GM20000 (cell line): ENCODE results near the gene C8G.

Source experiments
- DNase-seq: peaks from one replicate; pipeline ENCODE4 v3.0.0; 2012; ENCODE audit warnings: low spot score
- TF ChIP-seq, protein P1 (sequence below): IDR thresholded peaks from 2 replicates; pipeline ENCODE4 v1.5.1; 2012; ENCODE audit warnings: mild to moderate bottlenecking, control low read depth; ENCODE audit errors: extremely low read depth, missing control alignments

C8G gene

DNA sequence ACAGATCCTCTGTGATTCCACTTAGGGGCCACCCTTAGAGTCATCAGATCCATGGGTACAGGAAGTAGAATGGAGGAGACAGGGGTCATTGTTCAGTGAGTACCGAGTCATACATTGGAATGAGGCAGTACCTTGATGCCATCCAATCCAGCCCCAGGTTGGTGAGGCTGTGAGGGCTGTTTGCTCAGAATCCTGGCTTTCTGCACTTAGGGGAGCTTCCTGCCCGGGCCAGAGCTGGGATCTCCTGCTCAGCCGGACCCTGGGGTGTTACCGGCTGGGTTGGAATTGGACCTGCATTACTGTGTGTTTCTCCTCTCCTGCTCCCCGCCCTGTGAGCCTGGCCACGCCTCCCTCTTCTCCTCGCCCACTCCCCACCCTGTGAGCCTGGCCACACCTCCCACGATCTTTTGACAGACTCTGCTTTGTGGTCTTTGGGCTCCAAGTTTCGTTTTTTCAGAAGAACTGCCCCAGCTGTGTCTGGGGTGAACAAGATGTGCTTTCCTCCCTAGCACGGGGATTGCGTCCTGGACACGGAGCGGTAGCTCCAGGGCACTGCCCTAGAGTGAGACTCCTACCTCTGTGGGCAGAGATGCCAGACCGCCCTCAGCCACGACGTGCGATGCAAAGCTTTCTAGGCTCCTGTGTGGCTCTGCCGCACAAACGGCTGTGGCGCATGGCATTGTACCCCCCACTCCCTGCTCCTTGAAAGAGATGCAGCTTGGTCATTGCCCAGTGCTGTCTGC lies 43.4 kb upstream of the C8G start:
- peak; percentile 88 for DNase-seq
- TF ChIP-seq, protein P1, sequence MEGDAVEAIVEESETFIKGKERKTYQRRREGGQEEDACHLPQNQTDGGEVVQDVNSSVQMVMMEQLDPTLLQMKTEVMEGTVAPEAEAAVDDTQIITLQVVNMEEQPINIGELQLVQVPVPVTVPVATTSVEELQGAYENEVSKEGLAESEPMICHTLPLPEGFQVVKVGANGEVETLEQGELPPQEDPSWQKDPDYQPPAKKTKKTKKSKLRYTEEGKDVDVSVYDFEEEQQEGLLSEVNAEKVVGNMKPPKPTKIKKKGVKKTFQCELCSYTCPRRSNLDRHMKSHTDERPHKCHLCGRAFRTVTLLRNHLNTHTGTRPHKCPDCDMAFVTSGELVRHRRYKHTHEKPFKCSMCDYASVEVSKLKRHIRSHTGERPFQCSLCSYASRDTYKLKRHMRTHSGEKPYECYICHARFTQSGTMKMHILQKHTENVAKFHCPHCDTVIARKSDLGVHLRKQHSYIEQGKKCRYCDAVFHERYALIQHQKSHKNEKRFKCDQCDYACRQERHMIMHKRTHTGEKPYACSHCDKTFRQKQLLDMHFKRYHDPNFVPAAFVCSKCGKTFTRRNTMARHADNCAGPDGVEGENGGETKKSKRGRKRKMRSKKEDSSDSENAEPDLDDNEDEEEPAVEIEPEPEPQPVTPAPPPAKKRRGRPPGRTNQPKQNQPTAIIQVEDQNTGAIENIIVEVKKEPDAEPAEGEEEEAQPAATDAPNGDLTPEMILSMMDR = no peak

- TF ChIP-seq, protein P1 = no peak
- peak; percentile 93 for DNase-seq
Observed at GRCh38 chr9:136902259-136902821, 42.7 kb upstream of the C8G start.

GRCh38 chr9:136903041-136903554 lies 41.9 kb upstream of the C8G start:
- TF ChIP-seq, protein P1 = no peak
- DNase-seq = no peak

DNA sequence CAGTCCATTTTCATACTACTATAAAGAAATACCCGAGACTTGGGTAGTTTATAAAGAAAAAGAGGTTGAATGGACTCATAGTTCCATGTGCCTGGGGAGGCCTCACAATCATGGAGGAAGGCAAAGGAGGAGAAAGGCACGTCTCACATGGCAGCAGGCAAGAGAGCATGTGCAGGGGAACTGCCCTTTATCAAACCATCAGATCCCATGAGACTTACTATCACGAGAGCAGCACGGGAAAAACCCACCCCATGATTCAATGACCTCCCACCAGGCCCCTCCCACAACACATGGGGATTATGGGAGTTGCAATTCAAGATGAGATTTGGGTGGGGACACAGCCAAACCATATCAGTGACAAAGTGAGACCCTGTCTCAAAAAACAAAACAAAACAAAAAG lies 38.8 kb upstream of the C8G start:
- DNase-seq = no peak
- TF ChIP-seq, protein P1 = no peak

GRCh38 chr9:136907011-136907914 lies 37.8 kb upstream of the C8G start:
- DNase-seq = no peak
- TF ChIP-seq, protein P1 = no peak

- TF ChIP-seq, protein P1 = no peak
- no peak for DNase-seq
Observed at GRCh38 chr9:136910197-136910900, 34.7 kb upstream of the C8G start.
